BLaER1 (cell line): ENCODE data around the gene METAP1.
"Not testable (repeated sequence)": the region's sequence is repeated elsewhere in the genome, so short reads cannot be mapped to it uniquely, and the experiment has no call there.

Source experiments
- H3K27ac ChIP-seq: shearing (Covaris generic); formaldehyde crosslinking; 2 replicates; pipeline ENCODE4 v1.8.1; 2022
- H3K27me3 ChIP-seq: shearing (Covaris generic); formaldehyde crosslinking; 2 replicates; pipeline ENCODE4 v1.8.1; 2022
- H3K36me3 ChIP-seq: shearing (Covaris generic); formaldehyde crosslinking; 2 replicates; pipeline ENCODE4 v1.8.1; 2022
- H3K4me1 ChIP-seq: shearing (Covaris generic); formaldehyde crosslinking; 2 replicates; pipeline ENCODE4 v1.8.1; 2022
- H3K4me2 ChIP-seq: shearing (Covaris generic); formaldehyde crosslinking; 2 replicates; pipeline ENCODE4 v1.8.1; 2022
- H3K4me3 ChIP-seq: shearing (Covaris generic); formaldehyde crosslinking; 2 replicates; pipeline ENCODE4 v1.8.1; 2022
- H3K9ac ChIP-seq: shearing (Covaris generic); formaldehyde crosslinking; 2 replicates; pipeline ENCODE4 v1.8.1; 2022
- H3K9me3 ChIP-seq: shearing (Covaris generic); formaldehyde crosslinking; 2 replicates; pipeline ENCODE4 v1.8.1; 2022
- H4K20me1 ChIP-seq: shearing (Covaris generic); formaldehyde crosslinking; 2 replicates; pipeline ENCODE4 v1.8.1; 2022
- Cebpa-rat ChIP-seq: shearing (Covaris generic); IDR thresholded peaks from 2 replicates; pipeline ENCODE4 v1.8.1; 2022

The METAP1 gene

DNA sequence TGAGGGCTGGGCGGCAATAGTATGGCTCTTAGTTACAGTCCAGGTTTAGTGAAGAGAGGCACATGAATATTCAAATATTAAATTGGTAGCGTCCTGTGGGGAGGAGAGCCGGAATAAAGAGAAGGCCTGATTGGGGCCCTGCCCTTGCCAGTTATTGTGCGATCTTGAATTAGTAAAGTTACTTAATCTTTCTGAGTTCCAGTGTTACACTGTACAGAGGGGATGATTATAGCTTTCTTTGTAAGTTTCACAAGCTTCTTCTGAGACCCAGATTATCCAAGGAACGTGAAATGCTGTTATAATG, 1.2 kb downstream of the METAP1 start:
- H3K9ac ChIP-seq = peak overlapping the region; percentile 95
- H3K4me2 ChIP-seq = peak overlapping the region; percentile 65
- TF ChIP-seq Cebpa-rat = no peak
- peaks cover 13% of the 10 kb centered on the region; the same call in 1 of the 2 replicates for H3K9me3 ChIP-seq
- peaks cover 44% of the 10 kb centered on the region for H4K20me1 ChIP-seq
- peaks cover 22% of the 10 kb centered on the region for H3K36me3 ChIP-seq
- H3K27me3 ChIP-seq = no peaks in the 10 kb centered on the region
- H3K4me1 ChIP-seq = peaks cover 21% of the 10 kb centered on the region
- peak overlapping the region; percentile 94 for H3K27ac ChIP-seq
- peak overlapping the region; percentile 99 for H3K4me3 ChIP-seq

DNA sequence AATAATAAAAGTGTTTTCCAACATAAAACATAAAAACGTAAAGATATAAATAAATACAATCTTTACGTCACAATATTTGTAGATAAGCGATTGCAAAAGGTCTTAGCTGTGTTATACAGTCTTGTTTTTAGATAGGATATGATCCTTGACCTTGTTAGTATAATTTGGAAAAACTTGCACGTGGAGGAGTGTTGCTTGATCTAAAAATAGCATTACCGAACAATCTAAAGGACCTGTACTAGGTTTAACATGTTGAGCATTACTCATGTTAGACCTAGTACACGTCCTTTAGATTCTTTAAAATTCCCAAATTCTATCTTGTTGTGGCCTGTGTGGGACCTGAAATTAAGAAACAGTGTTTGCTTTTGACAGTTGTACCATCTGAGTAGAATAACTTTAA, 1.6 kb downstream of the METAP1 start:
- H3K4me3 ChIP-seq = peak overlapping the region; percentile 99; the same call in 1 of the 2 replicates
- peaks cover 22% of the 10 kb centered on the region for H3K36me3 ChIP-seq
- H3K9ac ChIP-seq = no peak overlapping the region

DNA sequence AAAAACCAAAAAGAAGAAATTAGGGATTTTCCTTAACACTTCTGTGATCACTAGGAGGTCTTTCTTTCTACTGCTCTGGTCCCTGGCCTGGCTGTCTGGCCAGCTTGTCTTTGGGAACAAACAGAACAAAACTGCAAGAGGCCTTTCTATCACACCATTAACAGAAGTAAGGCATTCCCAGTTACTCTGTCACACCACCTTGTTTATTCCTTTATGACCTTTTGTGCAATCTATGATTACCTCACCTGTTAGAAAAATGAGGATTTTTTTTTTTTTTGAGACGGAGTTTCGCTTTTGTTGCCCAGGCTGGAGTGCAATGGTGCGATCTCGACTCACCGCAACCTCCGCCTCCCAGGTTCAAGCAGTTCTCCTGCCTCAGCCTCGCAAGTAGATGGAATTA, 3.0 kb downstream of the METAP1 start:
- Histone ChIP-seq H3K4me1 (peaks cover 21% of the 10 kb centered on the region), H3K9me3 (peaks cover 21% of the 10 kb centered on the region), H4K20me1 (peaks cover 62% of the 10 kb centered on the region), H3K9ac (no peak overlapping the region), H3K4me2 (no peak overlapping the region), H3K4me3 (no peak overlapping the region), H3K36me3 (peaks cover 30% of the 10 kb centered on the region), H3K27ac (no peak overlapping the region), H3K27me3 (no peaks in the 10 kb centered on the region)
- no peak for TF ChIP-seq Cebpa-rat

More for the DNA sequence above, 1.6 kb downstream of the METAP1 start:
- TF ChIP-seq Cebpa-rat = no peak
- Histone ChIP-seq H3K9me3 (peaks cover 13% of the 10 kb centered on the region), H4K20me1 (peaks cover 49% of the 10 kb centered on the region), H3K4me2 (peak overlapping the region; percentile 65), H3K4me1 (peaks cover 21% of the 10 kb centered on the region), H3K27ac (no peak overlapping the region), H3K27me3 (no peaks in the 10 kb centered on the region)

DNA sequence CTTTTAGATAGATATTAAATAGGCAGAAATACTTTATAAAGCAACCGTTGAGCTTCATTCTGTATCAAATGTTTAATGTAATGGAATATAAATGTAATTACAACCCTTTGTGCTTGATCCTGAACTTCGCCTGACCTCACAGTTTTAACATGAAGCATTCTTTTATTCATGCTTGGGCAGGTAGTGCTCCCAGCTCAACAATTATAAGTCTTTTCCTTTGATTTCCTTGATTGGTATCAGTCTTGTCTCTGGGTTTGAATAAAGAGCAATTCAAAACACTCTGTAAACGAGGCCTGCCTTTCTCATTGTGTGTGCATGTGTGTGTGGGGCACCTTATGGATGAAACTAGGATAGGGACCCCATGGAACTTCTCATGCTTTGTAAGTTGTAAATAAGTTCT, 6.8 kb downstream of the METAP1 start:
- H3K27me3 ChIP-seq = no peaks in the 10 kb centered on the region
- H3K4me2 ChIP-seq = no peak overlapping the region
- H3K9ac ChIP-seq = no peak overlapping the region
- peaks cover 21% of the 10 kb centered on the region for H3K9me3 ChIP-seq
- TF ChIP-seq Cebpa-rat = no peak
- H3K4me1 ChIP-seq = peaks cover 7% of the 10 kb centered on the region; the same call in 1 of the 2 replicates
- no peak overlapping the region for H3K4me3 ChIP-seq
- H3K36me3 ChIP-seq = peaks cover 43% of the 10 kb centered on the region
- H3K27ac ChIP-seq = no peak overlapping the region
- peaks cover 92% of the 10 kb centered on the region for H4K20me1 ChIP-seq

DNA sequence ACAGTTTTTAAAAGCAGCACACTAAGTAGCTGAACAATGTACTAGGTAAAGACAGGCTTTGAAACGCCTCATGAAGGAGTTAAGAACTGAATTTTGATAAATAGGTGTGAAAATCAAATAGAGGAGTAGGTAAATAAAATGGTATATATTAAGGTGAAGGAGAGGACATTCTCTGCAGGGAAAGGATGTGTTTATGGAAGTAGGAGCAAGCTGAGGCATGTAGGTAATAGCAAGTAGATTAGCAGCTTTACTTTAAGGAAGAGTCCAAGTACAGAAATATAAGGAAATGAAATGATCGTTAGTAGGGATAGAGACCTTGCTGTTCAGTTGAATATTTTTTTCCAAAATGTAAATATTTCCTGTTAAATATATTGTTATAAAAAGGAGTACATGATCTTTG, 12.5 kb downstream of the METAP1 start:
- H4K20me1 ChIP-seq = peaks cover 58% of the 10 kb centered on the region
- H3K36me3 ChIP-seq = peaks cover 45% of the 10 kb centered on the region
- no peak for TF ChIP-seq Cebpa-rat

DNA sequence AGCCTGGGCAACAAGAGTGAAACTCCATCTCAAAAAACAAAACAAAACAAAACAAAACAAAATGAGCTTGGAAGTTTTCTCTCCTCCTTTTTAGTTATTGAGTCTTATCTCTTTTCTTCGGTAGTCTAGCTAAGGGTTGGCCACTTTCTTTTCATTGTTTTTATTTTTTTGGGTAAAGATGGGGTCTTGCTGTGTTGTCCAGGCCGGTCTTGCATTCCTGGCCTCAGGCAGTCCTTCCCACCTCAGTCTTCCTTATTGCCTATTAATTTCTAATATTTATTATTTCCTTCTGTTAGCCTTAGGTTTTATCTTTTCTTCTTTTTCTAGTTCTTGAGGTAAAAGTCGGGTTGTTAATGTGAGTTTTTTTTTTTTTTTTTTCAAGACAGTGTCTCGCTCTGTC, 16.4 kb downstream of the METAP1 start:
- no peak for TF ChIP-seq Cebpa-rat
- Histone ChIP-seq H3K4me3 (no peak overlapping the region), H3K4me1 (no peaks in the 10 kb centered on the region), H3K9me3 (peaks cover 78% of the 10 kb centered on the region), H3K9ac (no peak overlapping the region), H4K20me1 (peaks cover 60% of the 10 kb centered on the region), H3K27me3 (no peaks in the 10 kb centered on the region), H3K4me2 (no peak overlapping the region), H3K36me3 (peaks cover 74% of the 10 kb centered on the region), H3K27ac (no peak overlapping the region)

More for the DNA sequence above, 12.5 kb downstream of the METAP1 start:
- H3K27ac ChIP-seq = no peak overlapping the region
- no peaks in the 10 kb centered on the region for H3K27me3 ChIP-seq
- no peak overlapping the region for H3K9ac ChIP-seq
- no peaks in the 10 kb centered on the region for H3K4me1 ChIP-seq
- peaks cover 40% of the 10 kb centered on the region for H3K9me3 ChIP-seq
- H3K4me3 ChIP-seq = no peak overlapping the region
- no peak overlapping the region for H3K4me2 ChIP-seq

DNA sequence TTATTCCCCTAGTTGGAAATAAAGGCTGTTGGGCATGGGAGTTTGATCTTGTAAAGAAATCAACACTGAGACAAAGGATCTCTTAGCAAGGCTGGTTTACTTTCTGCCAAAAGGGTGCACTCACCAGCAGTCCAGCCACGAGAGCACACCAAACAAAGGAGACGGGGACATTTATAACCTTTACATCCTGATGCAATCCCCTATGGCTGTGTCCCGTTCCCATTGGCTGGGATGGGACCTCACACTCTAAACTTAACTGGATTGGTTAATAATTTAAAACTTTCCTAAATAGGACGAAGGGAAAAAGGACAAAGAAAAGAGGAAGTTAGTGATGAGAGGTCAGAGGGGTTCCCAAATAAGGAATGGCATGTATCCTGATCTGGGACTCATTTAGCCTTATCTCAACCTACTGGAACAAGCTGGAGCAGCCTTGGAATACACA, 17.9 kb downstream of the METAP1 start:
- Histone ChIP-seq H3K27ac (no peak overlapping the region), H4K20me1 (peaks cover 62% of the 10 kb centered on the region; the same call in 1 of the 2 replicates), H3K36me3 (peaks cover 83% of the 10 kb centered on the region), H3K9me3 (peaks cover 93% of the 10 kb centered on the region), H3K4me1 (no peaks in the 10 kb centered on the region), H3K27me3 (no peaks in the 10 kb centered on the region), H3K4me3 (no peak overlapping the region), H3K4me2 (no peak overlapping the region), H3K9ac (no peak overlapping the region)
- no peak for TF ChIP-seq Cebpa-rat

DNA sequence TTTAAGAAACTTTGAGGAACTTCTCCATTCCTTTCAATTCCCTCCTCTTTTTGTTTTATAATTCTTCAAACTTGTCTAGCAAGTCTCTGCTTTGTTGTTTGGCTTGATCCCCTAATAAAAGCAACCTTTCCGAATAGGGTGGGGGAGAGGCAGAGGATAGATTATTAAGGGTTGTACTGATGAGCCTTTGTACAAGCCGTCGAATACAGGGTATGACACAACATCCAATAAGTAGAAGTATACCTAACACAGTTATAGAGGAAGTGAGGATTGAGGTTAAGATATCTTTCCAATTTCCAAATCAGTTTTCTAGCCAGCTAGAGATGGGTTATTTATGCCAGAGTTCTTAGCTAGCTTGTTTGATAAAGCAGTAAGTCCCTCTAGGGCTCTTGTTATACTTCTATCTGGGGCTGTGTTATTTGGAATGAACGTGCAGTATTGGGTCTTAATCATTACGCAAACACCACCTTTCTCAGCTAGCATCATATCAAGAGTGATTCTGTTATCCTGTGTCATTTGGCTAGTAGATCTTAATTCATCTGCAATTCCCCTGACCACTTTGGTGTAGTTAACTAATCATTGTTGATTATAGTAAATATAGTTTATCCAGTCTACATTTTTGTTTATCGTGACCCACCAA, 18.5 kb downstream of the METAP1 start:
- Histone ChIP-seq H3K4me1 (no peaks in the 10 kb centered on the region), H3K27ac (no peak overlapping the region), H4K20me1 (peaks cover 67% of the 10 kb centered on the region; the same call in 1 of the 2 replicates), H3K4me2 (no peak overlapping the region), H3K9ac (no peak overlapping the region), H3K9me3 (peaks cover 97% of the 10 kb centered on the region), H3K4me3 (no peak overlapping the region), H3K27me3 (no peaks in the 10 kb centered on the region), H3K36me3 (peaks cover 86% of the 10 kb centered on the region)
- TF ChIP-seq Cebpa-rat = no peak

DNA sequence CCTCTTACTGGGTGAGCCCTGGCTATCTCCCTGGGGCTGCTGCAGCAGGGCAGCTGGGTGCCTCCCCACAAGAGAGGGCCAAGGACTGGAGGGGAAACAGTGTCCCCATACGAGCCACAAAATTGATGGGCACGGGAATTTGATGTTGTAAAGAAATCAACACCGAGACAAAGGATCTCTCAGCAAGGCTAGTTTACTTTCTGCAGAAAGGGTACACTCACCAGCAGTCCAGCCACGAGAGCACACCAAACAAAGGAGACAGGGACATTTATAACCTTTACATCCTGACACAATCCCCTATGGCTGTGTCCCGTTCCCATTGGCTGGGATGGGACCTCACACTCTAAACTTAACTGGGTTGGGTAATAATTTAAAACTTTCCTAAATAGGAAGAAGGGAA, 25.9 kb downstream of the METAP1 start:
- H3K27ac ChIP-seq = no peak overlapping the region
- H3K27me3 ChIP-seq = no peaks in the 10 kb centered on the region
- no peaks in the 10 kb centered on the region for H3K4me1 ChIP-seq
- H4K20me1 ChIP-seq = peaks cover 76% of the 10 kb centered on the region
- H3K9me3 ChIP-seq = peaks cover 66% of the 10 kb centered on the region
- no peak overlapping the region for H3K4me3 ChIP-seq
- TF ChIP-seq Cebpa-rat = no peak
- H3K9ac ChIP-seq = no peak overlapping the region
- no peak overlapping the region for H3K4me2 ChIP-seq
- H3K36me3 ChIP-seq = peaks cover 65% of the 10 kb centered on the region

DNA sequence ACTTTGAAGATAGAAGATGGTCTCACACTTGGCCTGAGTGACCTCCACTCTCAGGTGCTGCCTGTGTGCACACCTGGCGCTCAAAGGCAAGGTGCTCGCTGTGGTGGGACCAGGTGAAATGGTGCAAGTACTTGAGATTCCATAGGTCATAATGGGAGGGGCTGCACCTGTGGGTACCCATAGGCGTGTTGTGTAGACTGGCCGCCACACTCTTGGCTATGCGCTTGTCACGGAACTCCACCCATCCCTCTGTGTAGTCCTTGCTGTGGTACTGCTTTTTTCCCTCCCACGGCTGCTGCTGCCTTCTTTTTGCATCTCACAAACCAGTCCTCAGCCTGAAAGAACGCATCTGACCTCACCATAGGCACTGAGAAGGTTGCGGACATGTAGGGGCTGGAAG, 27.0 kb downstream of the METAP1 start:
- no peak for TF ChIP-seq Cebpa-rat
- H3K9ac ChIP-seq = no peak overlapping the region
- H3K27me3 ChIP-seq = no peaks in the 10 kb centered on the region
- peaks cover 76% of the 10 kb centered on the region for H4K20me1 ChIP-seq
- H3K4me2 ChIP-seq = no peak overlapping the region
- H3K4me1 ChIP-seq = no peaks in the 10 kb centered on the region
- peaks cover 55% of the 10 kb centered on the region for H3K36me3 ChIP-seq
- no peak overlapping the region for H3K4me3 ChIP-seq
- peaks cover 54% of the 10 kb centered on the region for H3K9me3 ChIP-seq
- no peak overlapping the region for H3K27ac ChIP-seq

DNA sequence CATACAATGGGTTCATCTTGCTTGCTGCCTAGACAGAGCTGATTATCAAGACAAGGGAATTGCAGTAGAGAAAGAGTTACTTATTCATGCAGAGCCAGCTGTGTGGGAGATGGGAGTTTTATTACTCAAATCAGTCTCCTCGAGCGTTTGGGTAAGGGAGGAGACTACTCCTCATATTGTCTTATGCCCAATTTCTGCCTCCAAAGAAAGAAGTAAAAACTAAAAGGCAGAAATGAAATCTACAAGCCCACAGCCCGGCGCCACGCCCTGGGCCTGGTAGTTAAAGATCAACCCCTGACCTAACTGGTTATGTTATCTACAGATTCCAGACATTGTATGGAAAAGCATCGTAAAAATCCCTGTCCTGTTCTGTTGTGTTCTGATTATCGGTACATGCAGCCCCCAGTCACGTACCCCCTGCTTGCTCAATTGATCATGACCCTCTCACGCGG, 28.3 kb downstream of the METAP1 start:
- H3K27ac ChIP-seq, H3K4me3 ChIP-seq, H3K4me1 ChIP-seq, H3K4me2 ChIP-seq, H3K27me3 ChIP-seq, H3K9ac ChIP-seq: not testable (repeated sequence)
- H4K20me1 ChIP-seq = peaks cover 77% of the 10 kb centered on the region
- H3K9me3 ChIP-seq = peaks cover 42% of the 10 kb centered on the region
- H3K36me3 ChIP-seq = peaks cover 42% of the 10 kb centered on the region
